D721Med (cell line): Measurements from ENCODE around the gene RERG.

Experiments
- DNase-seq: peaks from one replicate; pipeline ENCODE4 v3.0.0; 2011; ENCODE audit warnings: low spot score; ENCODE audit not compliant: insufficient read length
- FAIRE-seq: peaks from 2 replicates; lab custom pipeline; 2011; peaks lifted over from hg19 to GRCh38; lab: Jason Lieb, UNC
- TF ChIP-seq, protein P1 (sequence below): IDR thresholded peaks from 2 replicates; pipeline ENCODE4 v1.5.1; 2012; ENCODE audit warnings: mild to moderate bottlenecking, control low read depth; ENCODE audit not compliant: insufficient read depth; ENCODE audit errors: missing control alignments

The RERG gene

DNA sequence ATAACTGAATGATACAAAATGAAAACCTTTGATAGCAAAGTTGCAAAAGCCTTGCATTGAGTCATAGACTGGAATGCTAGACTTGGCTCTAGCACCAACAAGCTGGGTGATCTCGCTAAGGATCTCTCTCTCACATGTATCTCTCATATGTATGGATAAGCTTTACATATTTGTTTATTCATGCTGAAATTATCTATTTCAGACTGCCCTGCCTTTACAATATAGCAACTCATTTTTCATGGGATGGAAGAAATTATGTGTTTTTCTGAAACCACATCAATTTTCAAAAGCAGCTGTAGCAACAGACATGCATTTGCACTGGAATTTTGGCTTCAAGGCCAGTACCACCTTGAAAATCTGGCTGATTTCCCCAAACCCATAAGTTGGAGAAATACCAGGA lies 11.4 kb downstream of the RERG start:
- DNase-seq (no peak), FAIRE-seq (no peak)
- TF ChIP-seq, protein P1, sequence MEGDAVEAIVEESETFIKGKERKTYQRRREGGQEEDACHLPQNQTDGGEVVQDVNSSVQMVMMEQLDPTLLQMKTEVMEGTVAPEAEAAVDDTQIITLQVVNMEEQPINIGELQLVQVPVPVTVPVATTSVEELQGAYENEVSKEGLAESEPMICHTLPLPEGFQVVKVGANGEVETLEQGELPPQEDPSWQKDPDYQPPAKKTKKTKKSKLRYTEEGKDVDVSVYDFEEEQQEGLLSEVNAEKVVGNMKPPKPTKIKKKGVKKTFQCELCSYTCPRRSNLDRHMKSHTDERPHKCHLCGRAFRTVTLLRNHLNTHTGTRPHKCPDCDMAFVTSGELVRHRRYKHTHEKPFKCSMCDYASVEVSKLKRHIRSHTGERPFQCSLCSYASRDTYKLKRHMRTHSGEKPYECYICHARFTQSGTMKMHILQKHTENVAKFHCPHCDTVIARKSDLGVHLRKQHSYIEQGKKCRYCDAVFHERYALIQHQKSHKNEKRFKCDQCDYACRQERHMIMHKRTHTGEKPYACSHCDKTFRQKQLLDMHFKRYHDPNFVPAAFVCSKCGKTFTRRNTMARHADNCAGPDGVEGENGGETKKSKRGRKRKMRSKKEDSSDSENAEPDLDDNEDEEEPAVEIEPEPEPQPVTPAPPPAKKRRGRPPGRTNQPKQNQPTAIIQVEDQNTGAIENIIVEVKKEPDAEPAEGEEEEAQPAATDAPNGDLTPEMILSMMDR, result no peak

DNA sequence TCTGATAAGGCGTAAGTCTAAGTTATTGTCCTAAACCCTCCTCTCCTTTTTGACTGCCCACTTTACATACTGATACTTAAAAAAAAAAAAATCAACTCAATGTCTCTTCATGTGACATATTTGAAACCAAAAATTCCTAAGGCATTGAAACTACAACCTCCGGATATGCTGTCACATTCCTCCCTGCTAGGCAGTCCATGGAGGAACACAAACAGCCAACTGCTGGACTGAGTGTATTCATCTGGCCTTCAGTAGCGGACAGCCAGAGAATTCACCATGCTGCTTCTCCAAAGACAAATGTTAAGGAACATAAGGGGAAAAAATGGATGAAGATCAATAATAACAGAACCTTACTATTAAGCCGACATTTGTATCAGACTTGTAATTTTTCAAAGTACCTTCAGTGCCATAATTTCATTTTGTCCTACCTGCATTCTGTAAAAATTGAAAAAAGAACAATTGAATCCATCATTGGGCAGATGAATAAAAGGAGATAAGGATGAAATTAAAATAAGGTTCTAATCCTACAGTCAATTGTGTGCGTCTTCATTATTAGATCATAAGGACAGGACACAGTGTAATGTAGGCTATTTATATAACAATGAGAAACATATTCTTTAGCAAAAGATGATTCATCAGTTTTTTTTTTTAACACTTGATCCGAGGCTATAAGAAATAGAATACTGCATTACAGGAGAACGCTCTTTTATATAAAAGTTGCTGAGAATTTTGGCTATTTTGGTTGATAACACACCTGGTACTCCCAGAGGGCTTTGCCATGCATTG lies 12.2 kb downstream of the RERG start:
- FAIRE-seq, result no peak
- TF ChIP-seq, protein P1, result no peak

DNA sequence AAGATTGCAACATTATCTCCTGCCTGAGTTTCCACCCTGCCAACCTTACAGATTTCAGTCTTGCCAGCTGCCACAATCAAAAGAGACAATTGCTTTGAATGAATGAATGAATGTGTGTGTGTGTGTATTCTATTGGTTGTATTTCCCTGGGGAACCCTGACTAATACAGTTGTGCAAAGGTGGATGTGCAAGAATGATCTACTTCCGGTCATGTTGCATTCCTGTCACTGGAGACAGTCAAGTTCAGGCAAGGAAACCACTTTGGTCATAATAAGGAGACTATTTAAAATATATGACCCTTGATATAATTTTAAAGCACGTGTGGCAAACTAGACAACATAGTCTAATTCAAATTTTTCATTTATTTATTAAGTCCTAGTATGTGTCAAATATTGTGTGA lies 13.1 kb downstream of the RERG start:
- FAIRE-seq (no peak), DNase-seq (no peak)
- TF ChIP-seq, protein P1, result no peak

More for the DNA sequence above, 12.2 kb downstream of the RERG start:
- no peak for DNase-seq

DNA sequence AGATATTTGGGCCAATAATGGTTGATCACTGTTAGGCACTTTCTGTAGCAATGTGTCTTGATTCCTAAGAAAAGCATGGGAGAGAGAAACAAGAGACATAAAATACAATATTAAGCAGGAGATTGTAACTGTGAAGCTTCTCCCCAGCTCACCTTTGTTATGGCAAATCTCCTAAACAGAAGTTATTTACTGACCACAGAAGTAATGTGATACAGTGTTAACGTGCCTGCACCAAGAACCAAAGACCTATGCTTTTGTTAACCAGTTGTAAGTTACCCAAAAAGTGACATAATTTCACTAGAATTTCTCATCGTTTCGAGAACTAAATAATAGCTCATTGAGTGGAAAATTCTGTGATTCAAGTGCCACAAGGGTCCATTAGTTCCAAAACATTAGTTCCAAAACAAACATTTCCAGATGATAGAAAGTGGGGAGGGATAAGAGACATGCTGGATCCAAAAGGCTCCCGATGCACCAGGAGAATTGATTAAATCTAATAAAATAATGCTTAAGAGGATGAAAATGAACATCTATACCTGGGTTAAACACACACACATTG lies 14.3 kb downstream of the RERG start:
- no peak for FAIRE-seq
- DNase-seq, result no peak
- TF ChIP-seq, protein P1, result no peak

DNA sequence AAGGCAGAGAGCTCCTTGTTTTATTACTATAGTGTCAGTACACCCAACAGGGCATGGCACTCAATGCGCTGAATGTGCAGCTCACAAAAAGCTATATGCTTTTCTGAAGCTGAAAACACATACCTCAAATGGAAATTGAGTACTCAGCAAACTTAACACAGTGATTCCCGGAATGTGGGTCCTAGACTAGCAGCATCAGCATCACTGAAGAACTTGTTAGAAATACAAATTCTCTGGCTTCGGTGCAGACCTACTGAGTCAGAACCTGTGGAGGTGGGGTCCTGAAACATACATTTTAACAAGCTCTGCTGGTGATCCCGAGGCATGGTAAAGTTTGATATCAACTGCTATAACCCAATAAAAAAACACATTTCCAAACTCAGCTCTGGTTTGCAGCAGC lies 14.9 kb downstream of the RERG start:
- TF ChIP-seq, protein P1, result no peak
- no peak for FAIRE-seq
- no peak for DNase-seq

DNA sequence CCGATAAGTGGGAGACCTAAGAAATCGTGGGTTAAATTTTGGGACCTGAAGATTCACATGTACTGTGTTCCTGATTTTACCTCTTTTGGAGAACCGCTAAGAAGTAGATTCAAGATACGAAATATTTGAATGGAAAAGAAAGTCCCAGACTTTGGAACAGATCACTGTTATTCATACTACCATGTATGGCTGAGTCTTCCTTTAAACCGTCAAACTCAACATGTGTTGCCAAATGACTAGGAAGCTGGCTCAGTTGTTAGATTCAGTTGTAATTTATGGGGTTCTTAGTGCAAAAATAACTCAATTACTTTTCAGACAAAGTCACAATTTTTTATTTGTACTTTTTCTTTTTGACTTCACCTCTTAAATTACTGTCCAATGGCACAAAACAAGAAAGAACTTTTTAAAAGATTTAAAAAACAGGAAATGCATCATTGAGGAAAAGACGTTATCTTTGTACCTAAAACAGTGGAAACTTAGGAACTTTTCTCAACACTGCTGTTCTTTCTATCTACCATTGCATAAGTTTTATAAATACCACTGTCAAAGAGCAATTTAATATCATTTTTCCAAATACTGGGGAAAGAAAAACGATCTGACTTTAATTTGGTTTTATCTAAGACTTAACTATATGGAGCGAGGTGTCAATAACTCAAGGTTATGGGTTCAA lies 15.7 kb downstream of the RERG start:
- no peak for DNase-seq
- TF ChIP-seq, protein P1, result no peak
- no peak for FAIRE-seq
